Posterior cingulate gyrus (tissue), 11 donors: Measurements from ENCODE around the gene C11orf58.

Experiments used
- DNase-seq, 10 donors: peaks; one replicate each; pipeline versions ENCODE4 v3.0.0 to v3.0.0-alpha.2; 2020 to 2021; ENCODE audit warnings: mixed read lengths in 3 of 10
- intact Hi-C: fragments of 100-400 bp; cut with DNase I; formaldehyde crosslinking; loops from one replicate; pipeline ENCODE4 v1.15.1; 2023

C11orf58 gene

GRCh38 chr11:16738193-16738946 is at the start of gene C11orf58:
C11orf58 (plus strand) TSS chr11:16738647; CDS start chr11:16738779, 132 bp downstream.
- intact Hi-C loops: loop anchor here (2.0 kb wide), 1 partner anchor 338 kb away; the partner anchor contains the start of gene RPS13
- DNase-seq: peak; percentile 93 to 99 (median 96)

GRCh38 chr11:16690086-16690485 is 48.4 kb upstream of the C11orf58 start:
- intact Hi-C loops: no loop called here
- DNase-seq: no peak

- DNase-seq: no peak
- intact Hi-C loops: no loop called here
Measured at GRCh38 chr11:16703795-16704194, 34.7 kb upstream of the C11orf58 start.

GRCh38 chr11:16713594-16713993 is 24.9 kb upstream of the C11orf58 start:
- intact Hi-C loops: no loop called here
- DNase-seq: no peak

GRCh38 chr11:16722581-16723344 is 15.7 kb upstream of the C11orf58 start:
- intact Hi-C loops: no loop called here

GRCh38 chr11:16727806-16728205 is 10.6 kb upstream of the C11orf58 start:
- DNase-seq: no peak
- intact Hi-C loops: no loop called here

More at GRCh38 chr11:16722581-16723344, 15.7 kb upstream of the C11orf58 start:
- DNase-seq: no peak

GRCh38 chr11:16737818-16738192 is 642 bp upstream of the C11orf58 start:
- peak in 1 of 10 donors; percentile 29 for DNase-seq
- intact Hi-C loops: loop anchor here (2.0 kb wide), 1 partner anchor 339 kb away; the partner anchor contains the start of gene RPS13

GRCh38 chr11:16738947-16739815 is 734 bp downstream of the C11orf58 start:
- peak in 1 of 10 donors; percentile 21 for DNase-seq
- intact Hi-C loops: loop anchor here (2.0 kb wide), 1 partner anchor 338 kb away; the partner anchor contains the start of gene RPS13

- DNase-seq: no peak
- intact Hi-C loops: no loop called here
Measured at GRCh38 chr11:16741473-16741872, 3.0 kb downstream of the C11orf58 start.

- no peak for DNase-seq
- intact Hi-C loops: no loop called here
Measured at GRCh38 chr11:16743478-16743877, 5.0 kb downstream of the C11orf58 start.

GRCh38 chr11:16744128-16744725 is 5.8 kb downstream of the C11orf58 start:
- intact Hi-C loops: no loop called here
- DNase-seq: no peak

- DNase-seq: no peak
- intact Hi-C loops: no loop called here
Measured at GRCh38 chr11:16745950-16746605, 7.6 kb downstream of the C11orf58 start.

GRCh38 chr11:16749092-16749491 is 10.6 kb downstream of the C11orf58 start:
- intact Hi-C loops: no loop called here
- no peak for DNase-seq

- intact Hi-C loops: no loop called here
- DNase-seq: no peak
Measured at GRCh38 chr11:16749666-16750065, 11.2 kb downstream of the C11orf58 start.

- intact Hi-C loops: no loop called here
- no peak for DNase-seq
Measured at GRCh38 chr11:16750417-16750816, 12.0 kb downstream of the C11orf58 start.

GRCh38 chr11:16758382-16759024 is 20.1 kb downstream of the C11orf58 start:
- intact Hi-C loops: no loop called here
- peak in 1 of 10 donors; percentile 55 for DNase-seq

GRCh38 chr11:16759857-16760508 is 21.5 kb downstream of the C11orf58 start:
- no peak for DNase-seq
- intact Hi-C loops: no loop called here

- DNase-seq: no peak
- intact Hi-C loops: no loop called here
Measured at GRCh38 chr11:16763746-16764145, 25.3 kb downstream of the C11orf58 start.

- intact Hi-C loops: no loop called here
Measured at GRCh38 chr11:16764888-16765287, 26.4 kb downstream of the C11orf58 start.

More at GRCh38 chr11:16764888-16765287, 26.4 kb downstream of the C11orf58 start:
- DNase-seq: peak in 1 of 10 donors; percentile 58
